Mesodermal cell (in vitro differentiated cells): ENCODE results near the gene SHH.

Source experiments
- H3K27ac ChIP-seq: 2 replicates; pipeline ENCODE4 v1.7.0; 2013; ENCODE audit warnings: mild to moderate bottlenecking, low read depth, low read length, moderate library complexity; ENCODE audit not compliant: severe bottlenecking
- H3K36me3 ChIP-seq: 2 replicates; pipeline ENCODE4 v1.7.1; 2013; ENCODE audit warnings: mild to moderate bottlenecking, low read length, moderate library complexity; ENCODE audit not compliant: control insufficient read depth, insufficient read depth
- H3K4me1 ChIP-seq: one replicate; pipeline ENCODE4 v1.7.1; 2013; ENCODE audit warnings: mild to moderate bottlenecking, low read length; ENCODE audit not compliant: insufficient read depth, control insufficient read depth, poor library complexity, severe bottlenecking
- H3K4me3 ChIP-seq: 2 replicates; pipeline ENCODE4 v1.7.0; 2013; ENCODE audit warnings: low read length, control low read depth, mild to moderate bottlenecking; ENCODE audit not compliant: insufficient read depth, poor library complexity, severe bottlenecking; ENCODE audit errors: extremely low read depth
- H3K9me3 ChIP-seq: 2 replicates; pipeline ENCODE4 v1.7.1; 2013; ENCODE audit warnings: mild to moderate bottlenecking, low read length, moderate library complexity; ENCODE audit not compliant: control insufficient read depth
- WGBS, 2 experiments: methylation state at CpG; one replicate each; pipeline ENCODE4 v1.1.5; 2013; ENCODE audit warnings: missing lambda C conversion rate in 2 of 2; ENCODE audit not compliant: insufficient coverage in 2 of 2; 5-methylcytosine and 5-hydroxymethylcytosine counted together

The SHH gene

DNA sequence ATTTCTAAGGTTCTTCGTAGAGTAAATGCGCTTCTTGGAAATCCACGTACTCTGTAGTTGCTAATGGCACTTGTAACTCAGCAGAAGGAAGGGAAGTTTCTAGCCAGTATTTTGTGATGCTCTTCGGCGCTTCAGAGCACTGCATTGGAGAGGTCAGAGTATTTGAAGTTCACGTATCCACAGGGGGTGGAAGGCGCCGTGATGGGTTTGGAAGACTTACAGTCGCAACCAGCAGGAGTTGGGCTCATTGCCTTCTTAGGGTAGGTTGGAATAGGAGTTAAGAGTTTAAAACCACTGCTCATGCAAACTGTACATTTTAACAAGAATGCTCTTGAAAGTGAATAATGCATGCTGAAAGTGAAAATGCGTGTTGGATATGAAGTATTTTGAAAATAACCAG is 49.1 kb downstream of the SHH start:
- peaks cover 24% of the 10 kb centered on the region for H3K4me1 ChIP-seq
- no peaks in the 10 kb centered on the region for H3K9me3 ChIP-seq
- H3K27ac ChIP-seq, result peak overlapping the region; percentile 65
- 91 to 100% methylated on average over 9 to 10 of the region's 10 CpGs for WGBS, 2 experiments
- peaks cover 77% of the 10 kb centered on the region for H3K36me3 ChIP-seq
- no peak overlapping the region for H3K4me3 ChIP-seq

DNA sequence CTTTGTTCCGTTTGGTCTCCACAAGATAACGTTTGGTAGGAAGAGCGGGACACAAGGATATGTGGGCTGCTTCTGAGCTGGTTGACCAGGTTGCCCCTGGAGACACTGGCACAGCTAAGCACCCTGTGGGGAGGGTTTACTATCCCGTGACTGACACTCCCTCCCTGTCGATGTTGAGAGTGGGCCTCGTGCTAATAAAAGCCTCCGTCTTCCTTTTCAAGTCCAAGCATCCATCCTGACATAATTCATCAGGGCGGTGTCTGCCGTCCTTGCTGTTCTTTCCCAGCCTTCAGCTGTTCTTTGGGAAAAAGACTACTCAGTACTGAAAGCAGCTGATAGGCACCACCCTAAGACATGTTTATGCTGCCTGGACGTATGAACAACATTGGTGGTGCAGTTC is 49.6 kb downstream of the SHH start:
- H3K4me1 ChIP-seq, result peaks cover 24% of the 10 kb centered on the region
- peaks cover 77% of the 10 kb centered on the region for H3K36me3 ChIP-seq
- WGBS, 2 experiments, result 80 to 90% methylated on average over 8 of the region's 10 CpGs
- no peak overlapping the region for H3K27ac ChIP-seq
- H3K9me3 ChIP-seq, result peaks cover under 1% of the 10 kb centered on the region
- H3K4me3 ChIP-seq, result no peak overlapping the region

- Histone ChIP-seq H3K36me3 (peaks cover 79% of the 10 kb centered on the region), H3K4me1 (peaks cover 24% of the 10 kb centered on the region), H3K27ac (no peak overlapping the region), H3K4me3 (no peak overlapping the region), H3K9me3 (peaks cover 6% of the 10 kb centered on the region)
- 96 to 97% methylated on average over 4 of the region's 4 CpGs for WGBS, 2 experiments
These were observed 50.2 kb downstream of the SHH start for GRCh38 chr7:155762036-155762435.

DNA sequence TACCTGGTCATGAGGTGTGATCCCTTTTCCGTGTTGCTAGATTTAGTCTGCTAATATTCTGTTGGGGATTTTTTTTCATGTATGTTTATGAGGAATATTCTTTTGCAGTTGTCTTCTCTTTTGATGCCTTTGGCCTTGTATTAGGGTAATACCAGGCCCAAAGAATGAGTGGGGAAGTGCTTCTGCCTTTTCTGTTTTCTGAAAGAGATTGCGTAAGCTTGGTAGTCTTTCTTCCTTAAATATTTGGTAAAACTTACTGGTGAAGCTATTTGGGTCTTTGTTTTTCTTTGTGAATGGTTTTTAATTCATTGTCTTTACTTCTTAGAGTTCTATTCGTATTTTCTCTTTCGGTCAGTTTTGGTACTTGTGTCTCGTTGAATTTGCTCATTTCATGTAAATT is 51.1 kb downstream of the SHH start:
- peaks cover 24% of the 10 kb centered on the region for H3K4me1 ChIP-seq
- no peak overlapping the region for H3K27ac ChIP-seq
- no peak overlapping the region for H3K4me3 ChIP-seq
- H3K36me3 ChIP-seq, result peaks cover 79% of the 10 kb centered on the region
- 73 to 100% methylated on average over 1 of the region's 5 CpGs for WGBS, 2 experiments
- peaks cover 14% of the 10 kb centered on the region for H3K9me3 ChIP-seq

- peaks cover 14% of the 10 kb centered on the region for H3K9me3 ChIP-seq
- WGBS, 2 experiments, result 90 to 95% methylated on average over 6 to 7 of the region's 9 CpGs
- H3K4me1 ChIP-seq, result peaks cover 24% of the 10 kb centered on the region
- no peak overlapping the region for H3K4me3 ChIP-seq
- H3K36me3 ChIP-seq, result peaks cover 72% of the 10 kb centered on the region
- no peak overlapping the region for H3K27ac ChIP-seq
These were observed 52.4 kb downstream of the SHH start for GRCh38 chr7:155759740-155760430.

DNA sequence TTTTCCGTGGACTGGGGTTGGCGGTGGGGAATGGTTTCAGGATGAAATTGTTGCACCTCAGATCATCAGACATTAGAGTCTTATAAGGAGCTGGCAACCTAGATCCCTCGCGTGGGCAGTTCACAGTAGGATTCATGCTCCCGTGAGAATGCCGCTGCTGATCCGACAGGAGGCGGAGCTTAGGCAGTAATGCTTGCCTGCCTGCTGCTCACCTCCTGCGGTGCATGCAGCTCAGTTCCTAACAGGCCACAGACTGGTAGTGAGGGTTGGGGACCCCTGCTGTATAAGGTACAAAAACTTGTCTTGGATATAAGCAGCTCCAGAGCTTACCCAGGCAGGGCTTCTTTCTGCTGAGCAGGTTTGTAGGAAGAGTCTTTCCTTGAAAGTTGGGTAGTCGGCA is 53.9 kb downstream of the SHH start:
- H3K4me3 ChIP-seq, result no peak overlapping the region
- 75 to 89% methylated on average over 5 to 10 of the region's 10 CpGs for WGBS, 2 experiments
- H3K27ac ChIP-seq, result no peak overlapping the region
- peaks cover 79% of the 10 kb centered on the region for H3K36me3 ChIP-seq
- H3K9me3 ChIP-seq, result peaks cover 14% of the 10 kb centered on the region
- H3K4me1 ChIP-seq, result peaks cover 10% of the 10 kb centered on the region

DNA sequence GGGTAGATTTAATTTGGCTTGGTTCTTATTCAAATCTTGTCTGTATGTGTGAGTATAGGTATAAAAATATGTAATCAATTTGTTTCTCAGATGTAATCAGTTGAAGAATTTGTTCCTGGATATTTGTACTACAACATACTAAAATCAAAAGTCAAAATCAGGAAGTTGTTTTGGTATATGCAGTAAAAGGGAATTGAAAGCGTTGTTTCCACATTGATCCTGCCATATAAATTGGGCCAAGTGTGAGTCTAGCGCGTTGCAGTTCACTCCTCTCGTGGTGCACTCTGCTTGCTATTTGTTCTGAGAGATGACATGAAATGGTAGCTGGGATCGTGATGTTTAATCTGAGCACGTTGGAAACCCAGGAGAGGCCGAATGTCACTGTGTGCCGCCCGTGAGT is 55.9 kb downstream of the SHH start:
- 98% methylated on average over 7 to 9 of the region's 9 CpGs for WGBS, 2 experiments
- Histone ChIP-seq H3K4me3 (no peak overlapping the region), H3K36me3 (peaks cover 76% of the 10 kb centered on the region), H3K9me3 (peaks cover 14% of the 10 kb centered on the region), H3K27ac (no peak overlapping the region), H3K4me1 (no peaks in the 10 kb centered on the region)

GRCh38 chr7:155755026-155755425 is 57.2 kb downstream of the SHH start:
- no peak overlapping the region for H3K4me3 ChIP-seq
- H3K4me1 ChIP-seq, result no peaks in the 10 kb centered on the region
- H3K9me3 ChIP-seq, result peaks cover 14% of the 10 kb centered on the region
- H3K36me3 ChIP-seq, result peaks cover 65% of the 10 kb centered on the region
- H3K27ac ChIP-seq, result no peak overlapping the region
- 89 to 100% methylated on average over 2 of the region's 3 CpGs for WGBS, 2 experiments

- H3K9me3 ChIP-seq, result peaks cover 14% of the 10 kb centered on the region
- no peak overlapping the region for H3K27ac ChIP-seq
- H3K4me1 ChIP-seq, result no peaks in the 10 kb centered on the region
- no peak overlapping the region for H3K4me3 ChIP-seq
- peaks cover 56% of the 10 kb centered on the region for H3K36me3 ChIP-seq
These were observed 58.1 kb downstream of the SHH start for GRCh38 chr7:155754165-155754564.

- 89 to 93% methylated on average over 7 to 8 of the region's 10 CpGs for WGBS, 2 experiments
- Histone ChIP-seq H3K9me3 (peaks cover 14% of the 10 kb centered on the region), H3K36me3 (peaks cover 54% of the 10 kb centered on the region), H3K4me3 (no peak overlapping the region), H3K27ac (no peak overlapping the region), H3K4me1 (no peaks in the 10 kb centered on the region)
These were observed 58.8 kb downstream of the SHH start for GRCh38 chr7:155753446-155753965.

- no peak overlapping the region for H3K27ac ChIP-seq
- H3K4me1 ChIP-seq, result no peaks in the 10 kb centered on the region
- no peak overlapping the region for H3K4me3 ChIP-seq
- peaks cover 14% of the 10 kb centered on the region for H3K9me3 ChIP-seq
- H3K36me3 ChIP-seq, result peaks cover 52% of the 10 kb centered on the region
- 95 to 100% methylated on average over 6 to 7 of the region's 9 CpGs for WGBS, 2 experiments
These were observed 59.4 kb downstream of the SHH start for GRCh38 chr7:155752756-155753445.
